Activated naive CD8-positive, alpha-beta T cell treated with anti-CD3 and anti-CD28 coated beads, Interleukin-2, amount 10 ng/mL, durations not matched to agents 7 days and 5 days (primary cell): ENCODE data around the gene CD300LB. TPM values are rescaled to one million over a fixed set of nuclear protein-coding genes. Genes with fewer than 3 reads are reported as not detected.

Source experiments
- ATAC-seq: fragments of 150-1000 bp; cut with Tn5 transposase; one replicate; pipeline ENCODE4 v1.10.0; 2021; ENCODE audit warnings: low read depth, moderate library complexity
- POLR2A ChIA-PET: fragments of 350-600 bp; sonication (Branson Sonifier 250); formaldehyde crosslinking; loops from one replicate; lab custom pipeline; 2021; ENCODE audit warnings: antibody characterized with exemption; lab: Charles Lee
- DNase-seq: peaks from one replicate; pipeline ENCODE4 v3.0.0; 2021
- H3K27ac Mint-ChIP-seq: one replicate; pipeline ENCODE4 v1.8.0; 2022; ENCODE audit warnings: mild to moderate bottlenecking, mixed read lengths
- H3K27me3 Mint-ChIP-seq: one replicate; pipeline ENCODE4 v1.8.0; 2022; ENCODE audit warnings: mild to moderate bottlenecking, moderate library complexity, mixed read lengths
- H3K36me3 Mint-ChIP-seq: one replicate; pipeline ENCODE4 v1.8.0; 2021; ENCODE audit warnings: mild to moderate bottlenecking, mixed read lengths
- H3K4me1 Mint-ChIP-seq: one replicate; pipeline ENCODE4 v1.8.0; 2021; ENCODE audit warnings: mixed read lengths
- H3K4me3 Mint-ChIP-seq: one replicate; pipeline ENCODE4 v1.8.0; 2022; ENCODE audit warnings: mild to moderate bottlenecking, moderate library complexity, mixed read lengths
- H3K9me3 Mint-ChIP-seq: one replicate; pipeline ENCODE4 v1.8.0; 2021; ENCODE audit warnings: mixed read lengths
- total RNA-seq, 2 experiments: library from RNA; stranded (reverse); gene quantifications; one replicate each; pipeline ENCODE4 v1.2.3, GENCODE V29; 2021

Gene CD300LB
- total RNA-seq, 2 experiments from 2014 or later: not detected

GRCh38 chr17:74544991-74545842 lies 13.9 kb upstream of the CD300LB start:
- H3K4me3 Mint-ChIP-seq: no peak overlapping the region
- peaks cover 1% of the 10 kb centered on the region for H3K27me3 Mint-ChIP-seq
- H3K27ac Mint-ChIP-seq: peak overlapping the region; percentile 62
- POLR2A ChIA-PET: interaction anchor here (1.2 kb wide), 1 partner anchor 11 kb away, joined by 4 read pairs; no protein-coding TSS in a partner anchor
- ATAC-seq (no peak), DNase-seq (no peak)
- no peaks in the 10 kb centered on the region for H3K9me3 Mint-ChIP-seq
- H3K4me1 Mint-ChIP-seq: peaks cover 25% of the 10 kb centered on the region
- H3K36me3 Mint-ChIP-seq: no peaks in the 10 kb centered on the region

- H3K4me1 Mint-ChIP-seq: peaks cover 25% of the 10 kb centered on the region
- no peaks in the 10 kb centered on the region for H3K9me3 Mint-ChIP-seq
- POLR2A ChIA-PET: no interaction called here
- no peak for ATAC-seq
- no peaks in the 10 kb centered on the region for H3K36me3 Mint-ChIP-seq
- H3K27me3 Mint-ChIP-seq: peaks cover 5% of the 10 kb centered on the region
- H3K4me3 Mint-ChIP-seq: no peak overlapping the region
- H3K27ac Mint-ChIP-seq: no peak overlapping the region
- no peak for DNase-seq
Observed at GRCh38 chr17:74543891-74544760, 12.9 kb upstream of the CD300LB start.

GRCh38 chr17:74543406-74543805 lies 12.1 kb upstream of the CD300LB start:
- ATAC-seq: no peak
- Mint-ChIP-seq H3K9me3 (no peaks in the 10 kb centered on the region), H3K27ac (peak overlapping the region; percentile 56), H3K27me3 (peaks cover 5% of the 10 kb centered on the region), H3K4me3 (no peak overlapping the region), H3K4me1 (peaks cover 24% of the 10 kb centered on the region), H3K36me3 (no peaks in the 10 kb centered on the region)
- no peak for DNase-seq
- POLR2A ChIA-PET: no interaction called here

GRCh38 chr17:74542727-74543383 lies 11.6 kb upstream of the CD300LB start:
- Mint-ChIP-seq H3K27me3 (peaks cover 9% of the 10 kb centered on the region), H3K27ac (no peak overlapping the region), H3K4me3 (no peak overlapping the region), H3K36me3 (no peaks in the 10 kb centered on the region), H3K4me1 (peaks cover 18% of the 10 kb centered on the region), H3K9me3 (no peaks in the 10 kb centered on the region)
- POLR2A ChIA-PET: no interaction called here
- ATAC-seq (no peak), DNase-seq (no peak)

- Mint-ChIP-seq H3K9me3 (no peaks in the 10 kb centered on the region), H3K4me3 (no peak overlapping the region), H3K4me1 (peaks cover 13% of the 10 kb centered on the region), H3K36me3 (no peaks in the 10 kb centered on the region), H3K27ac (no peak overlapping the region), H3K27me3 (peaks cover 16% of the 10 kb centered on the region)
- POLR2A ChIA-PET: no interaction called here
- no peak for ATAC-seq
- no peak for DNase-seq
Observed at GRCh38 chr17:74542166-74542565, 10.9 kb upstream of the CD300LB start.

- H3K27ac Mint-ChIP-seq: no peak overlapping the region
- H3K9me3 Mint-ChIP-seq: no peaks in the 10 kb centered on the region
- no peak for ATAC-seq
- peaks cover 13% of the 10 kb centered on the region for H3K4me1 Mint-ChIP-seq
- POLR2A ChIA-PET: no interaction called here
- no peak for DNase-seq
- H3K36me3 Mint-ChIP-seq: no peaks in the 10 kb centered on the region
- H3K27me3 Mint-ChIP-seq: peaks cover 23% of the 10 kb centered on the region
- H3K4me3 Mint-ChIP-seq: no peak overlapping the region
Observed at GRCh38 chr17:74541176-74542111, 10.2 kb upstream of the CD300LB start.

- Mint-ChIP-seq H3K27ac (no peak overlapping the region), H3K27me3 (peaks cover 34% of the 10 kb centered on the region), H3K4me3 (no peak overlapping the region), H3K9me3 (no peaks in the 10 kb centered on the region), H3K4me1 (no peaks in the 10 kb centered on the region), H3K36me3 (no peaks in the 10 kb centered on the region)
- ATAC-seq: no peak
- DNase-seq: no peak
- POLR2A ChIA-PET: no interaction called here
Observed at GRCh38 chr17:74539281-74539820, 8.1 kb upstream of the CD300LB start.

- Mint-ChIP-seq H3K9me3 (no peaks in the 10 kb centered on the region), H3K4me3 (no peak overlapping the region), H3K27ac (no peak overlapping the region), H3K27me3 (peaks cover 57% of the 10 kb centered on the region), H3K4me1 (peaks cover 6% of the 10 kb centered on the region), H3K36me3 (no peaks in the 10 kb centered on the region)
- ATAC-seq (no peak), DNase-seq (no peak)
- POLR2A ChIA-PET: no interaction called here
Observed at GRCh38 chr17:74536890-74537289, 5.6 kb upstream of the CD300LB start.

GRCh38 chr17:74532115-74532514 lies 840 bp upstream of the CD300LB start:
- no peak for ATAC-seq
- Mint-ChIP-seq H3K27ac (no peak overlapping the region), H3K9me3 (no peaks in the 10 kb centered on the region), H3K27me3 (peaks cover 66% of the 10 kb centered on the region), H3K36me3 (no peaks in the 10 kb centered on the region), H3K4me1 (peaks cover 6% of the 10 kb centered on the region), H3K4me3 (no peak overlapping the region)
- POLR2A ChIA-PET: interaction anchor here (1.0 kb wide), 1 partner anchor 164 kb away, joined by 3 read pairs; no protein-coding TSS in a partner anchor
- DNase-seq: peak; percentile 12

GRCh38 chr17:74530831-74531150 lies 484 bp downstream of the CD300LB start:
- Mint-ChIP-seq H3K27ac (no peak overlapping the region), H3K27me3 (peaks cover 58% of the 10 kb centered on the region), H3K4me3 (no peak overlapping the region), H3K9me3 (no peaks in the 10 kb centered on the region), H3K4me1 (peaks cover 6% of the 10 kb centered on the region), H3K36me3 (no peaks in the 10 kb centered on the region)
- POLR2A ChIA-PET: no interaction called here
- no peak for ATAC-seq
- peak; percentile 4 for DNase-seq

GRCh38 chr17:74529243-74529642 lies 2.0 kb downstream of the CD300LB start:
- Mint-ChIP-seq H3K36me3 (no peaks in the 10 kb centered on the region), H3K4me3 (no peak overlapping the region), H3K27ac (no peak overlapping the region), H3K27me3 (peaks cover 48% of the 10 kb centered on the region), H3K4me1 (peaks cover 6% of the 10 kb centered on the region), H3K9me3 (no peaks in the 10 kb centered on the region)
- ATAC-seq (no peak), DNase-seq (peak; percentile 6)
- POLR2A ChIA-PET: no interaction called here

GRCh38 chr17:74528491-74529199 lies 2.6 kb downstream of the CD300LB start:
- Mint-ChIP-seq H3K27me3 (peaks cover 43% of the 10 kb centered on the region), H3K36me3 (no peaks in the 10 kb centered on the region), H3K9me3 (no peaks in the 10 kb centered on the region), H3K27ac (no peak overlapping the region), H3K4me3 (no peak overlapping the region), H3K4me1 (peaks cover 6% of the 10 kb centered on the region)
- ATAC-seq: no peak
- no peak for DNase-seq
- POLR2A ChIA-PET: no interaction called here
